ENCODE results near the gene ENOX2.

Gene ENOX2

DNA sequence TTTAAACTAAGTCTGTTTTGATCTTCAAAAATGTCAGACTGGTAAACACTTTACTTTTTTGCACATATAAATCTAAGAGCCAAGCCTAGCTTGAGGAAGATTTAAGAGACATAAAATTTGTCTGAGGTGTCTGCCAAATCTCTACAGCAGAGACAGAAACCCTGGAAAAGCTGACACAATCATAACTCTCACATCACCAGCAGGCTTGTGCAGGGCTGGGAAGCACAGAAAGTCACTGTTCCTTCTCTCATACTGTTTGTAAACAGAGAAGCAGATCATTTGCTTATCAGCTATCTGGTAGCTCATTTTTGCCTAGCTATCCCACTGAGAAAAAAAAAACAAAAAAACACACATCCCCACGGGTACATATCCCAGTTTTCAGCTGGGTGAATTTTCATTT is 7.0 kb downstream of the ENOX2 start:
- TF ChIP-seq, protein P1, sequence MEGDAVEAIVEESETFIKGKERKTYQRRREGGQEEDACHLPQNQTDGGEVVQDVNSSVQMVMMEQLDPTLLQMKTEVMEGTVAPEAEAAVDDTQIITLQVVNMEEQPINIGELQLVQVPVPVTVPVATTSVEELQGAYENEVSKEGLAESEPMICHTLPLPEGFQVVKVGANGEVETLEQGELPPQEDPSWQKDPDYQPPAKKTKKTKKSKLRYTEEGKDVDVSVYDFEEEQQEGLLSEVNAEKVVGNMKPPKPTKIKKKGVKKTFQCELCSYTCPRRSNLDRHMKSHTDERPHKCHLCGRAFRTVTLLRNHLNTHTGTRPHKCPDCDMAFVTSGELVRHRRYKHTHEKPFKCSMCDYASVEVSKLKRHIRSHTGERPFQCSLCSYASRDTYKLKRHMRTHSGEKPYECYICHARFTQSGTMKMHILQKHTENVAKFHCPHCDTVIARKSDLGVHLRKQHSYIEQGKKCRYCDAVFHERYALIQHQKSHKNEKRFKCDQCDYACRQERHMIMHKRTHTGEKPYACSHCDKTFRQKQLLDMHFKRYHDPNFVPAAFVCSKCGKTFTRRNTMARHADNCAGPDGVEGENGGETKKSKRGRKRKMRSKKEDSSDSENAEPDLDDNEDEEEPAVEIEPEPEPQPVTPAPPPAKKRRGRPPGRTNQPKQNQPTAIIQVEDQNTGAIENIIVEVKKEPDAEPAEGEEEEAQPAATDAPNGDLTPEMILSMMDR (IDR thresholded peaks at IDR 0.05; ENCODE audit: insufficient read depth, low read depth, low read length, missing control alignments), result no peak
- no peak overlapping the region for H3K4me3 ChIP-seq (ENCODE audit: low read length)
- DNase-seq (ENCODE audit: low read depth), result no peak

DNA sequence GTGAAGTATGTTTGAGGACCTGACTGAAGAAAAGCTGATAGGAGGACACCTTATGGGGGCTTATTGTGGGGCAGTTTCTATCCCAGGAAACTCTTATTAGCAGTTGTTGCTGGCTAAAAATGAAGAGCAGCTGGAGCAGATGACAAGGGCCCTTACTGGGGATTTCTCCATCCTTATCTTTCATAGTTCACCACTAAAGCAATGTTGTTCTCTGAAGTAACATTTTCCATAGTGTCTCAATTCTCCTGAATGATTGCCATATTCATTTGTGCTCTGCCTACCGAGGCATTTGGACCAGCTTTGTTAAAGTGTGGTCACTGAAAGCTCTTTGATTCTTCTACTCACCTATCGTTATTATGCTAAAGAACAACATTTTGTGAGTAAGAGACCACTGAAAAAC is 7.7 kb downstream of the ENOX2 start:
- H3K4me3 ChIP-seq (ENCODE audit: low read length), result no peak overlapping the region
- DNase-seq (ENCODE audit: low read depth), result no peak

DNA sequence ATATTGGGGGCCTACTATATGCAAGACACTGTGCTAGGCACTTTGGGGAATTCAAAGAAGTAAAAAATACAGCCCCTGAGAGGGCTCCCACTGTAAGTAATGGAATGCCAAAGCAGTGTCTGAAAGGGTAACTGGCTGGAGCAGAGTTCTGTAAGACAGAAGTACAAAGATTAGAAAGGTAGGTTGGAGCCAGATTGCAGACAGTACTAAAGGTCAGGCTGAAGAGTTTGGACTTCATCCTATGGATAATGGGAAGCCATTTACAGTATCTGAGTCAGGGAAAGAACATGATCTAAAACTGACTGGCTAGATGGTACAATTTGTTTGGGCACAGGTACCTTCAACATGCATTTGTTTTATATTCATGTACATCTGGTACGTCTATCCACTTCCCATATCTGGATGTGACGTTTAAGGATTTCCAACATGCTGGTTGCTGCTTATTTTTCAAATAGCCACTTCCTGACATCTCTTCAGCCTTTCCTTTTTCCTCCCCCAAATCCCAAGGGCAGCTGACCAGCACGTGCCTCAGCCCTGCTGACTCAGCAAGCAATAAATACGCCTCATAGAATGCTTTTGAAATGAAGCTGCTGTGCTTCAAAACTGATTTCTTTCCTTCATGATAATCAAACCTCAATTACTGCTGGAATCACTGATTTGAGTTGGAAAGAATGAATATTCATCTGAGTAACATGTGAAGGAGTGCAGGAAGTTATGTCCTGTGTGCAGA is 9.5 kb downstream of the ENOX2 start:
- DNase-seq (ENCODE audit: low read depth), result no peak
- TF ChIP-seq, protein P1 (IDR thresholded peaks at IDR 0.05; ENCODE audit: insufficient read depth, low read depth, low read length, missing control alignments), result no peak
- H3K4me3 ChIP-seq (ENCODE audit: low read length), result no peak overlapping the region

More for the DNA sequence above, 7.7 kb downstream of the ENOX2 start:
- TF ChIP-seq, protein P1 (IDR thresholded peaks at IDR 0.05; ENCODE audit: insufficient read depth, low read depth, low read length, missing control alignments), result no peak

DNA sequence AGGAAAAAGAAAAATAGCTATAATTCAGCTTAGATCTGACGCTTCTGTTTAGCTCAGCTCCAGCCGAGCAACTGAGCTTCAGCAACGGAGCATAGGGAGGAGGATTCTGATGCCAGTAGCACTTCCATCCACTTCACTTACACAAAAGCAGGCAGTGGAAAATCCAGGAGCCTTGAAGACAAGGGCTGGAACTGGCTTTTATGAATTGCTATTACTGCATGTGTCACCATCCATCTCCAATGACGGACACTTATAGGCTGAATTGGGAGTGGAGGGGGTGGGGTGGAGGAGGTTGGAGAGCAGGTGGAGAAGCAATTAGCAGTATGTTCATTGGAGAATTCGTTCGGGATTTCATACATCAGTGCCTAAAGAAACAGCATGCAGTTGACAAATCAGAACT is 15.6 kb downstream of the ENOX2 start:
- TF ChIP-seq, protein P1 (IDR thresholded peaks at IDR 0.05; ENCODE audit: insufficient read depth, low read depth, low read length, missing control alignments), result no peak
- DNase-seq (ENCODE audit: low read depth), result no peak

DNA sequence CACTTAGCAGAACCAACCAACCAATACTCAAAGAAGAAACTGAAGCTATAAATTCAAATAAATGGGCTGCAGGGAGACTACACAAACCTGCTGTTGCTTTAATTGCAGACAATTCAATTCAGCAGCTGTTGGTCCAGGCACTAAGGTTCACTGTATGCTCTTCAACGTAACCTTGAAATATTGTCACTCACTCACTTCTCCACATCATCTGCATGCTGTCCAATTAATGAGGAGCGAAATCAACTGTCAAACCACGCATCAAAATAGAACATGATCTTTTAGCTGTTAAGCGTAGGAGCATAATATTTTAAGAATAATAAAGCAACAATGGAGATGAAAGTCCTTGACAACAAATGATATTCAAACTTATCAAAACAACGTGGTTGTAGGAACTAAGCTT is 17.0 kb downstream of the ENOX2 start:
- H3K4me3 ChIP-seq (ENCODE audit: low read length), result no peak overlapping the region
- TF ChIP-seq, protein P1 (IDR thresholded peaks at IDR 0.05; ENCODE audit: insufficient read depth, low read depth, low read length, missing control alignments), result no peak
- no peak for DNase-seq (ENCODE audit: low read depth)

More for the DNA sequence above, 15.6 kb downstream of the ENOX2 start:
- H3K4me3 ChIP-seq (ENCODE audit: low read length), result no peak overlapping the region

DNA sequence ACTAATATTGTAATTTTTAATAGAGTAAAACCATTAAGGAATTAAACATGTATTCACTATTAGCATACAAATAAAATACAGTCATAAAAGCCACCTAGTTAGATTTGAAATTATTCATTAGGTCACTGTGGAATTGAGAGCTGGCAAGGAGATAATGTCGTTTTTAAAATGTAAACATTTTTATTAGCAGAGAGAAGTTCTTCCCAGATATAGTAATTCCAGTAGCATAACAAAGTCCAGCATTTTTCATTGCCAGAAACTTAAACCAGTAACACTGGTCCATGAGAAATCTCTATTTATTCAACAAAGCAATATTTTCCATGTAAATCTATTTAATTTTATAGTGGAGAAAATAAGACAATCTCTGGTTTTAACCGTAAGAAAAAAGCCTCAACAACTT is 17.5 kb downstream of the ENOX2 start:
- TF ChIP-seq, protein P1 (IDR thresholded peaks at IDR 0.05; ENCODE audit: insufficient read depth, low read depth, low read length, missing control alignments), result no peak
- DNase-seq (ENCODE audit: low read depth), result no peak
- no peak overlapping the region for H3K4me3 ChIP-seq (ENCODE audit: low read length)

DNA sequence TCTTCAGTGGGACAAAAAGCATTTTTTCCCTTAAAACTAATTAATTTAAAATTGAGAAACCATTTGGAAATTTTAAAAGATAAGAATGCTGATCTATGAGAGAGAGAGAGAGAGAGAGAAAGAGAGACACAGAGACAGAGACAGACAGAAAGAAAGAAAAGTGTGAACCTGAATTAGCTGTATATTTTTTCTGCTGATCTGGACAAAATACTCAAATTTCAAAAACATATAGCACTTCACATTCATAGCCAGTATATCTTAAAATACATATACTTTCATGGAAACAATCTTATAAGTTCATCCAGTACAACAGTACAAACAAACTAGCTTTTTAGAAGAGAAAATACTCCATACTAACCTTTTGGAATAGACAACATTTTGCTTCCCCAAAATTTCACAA is 18.4 kb downstream of the ENOX2 start:
- TF ChIP-seq, protein P1 (IDR thresholded peaks at IDR 0.05; ENCODE audit: insufficient read depth, low read depth, low read length, missing control alignments), result no peak
- no peak overlapping the region for H3K4me3 ChIP-seq (ENCODE audit: low read length)
- DNase-seq (ENCODE audit: low read depth), result no peak
